HT1080 (cell line): ENCODE measurements around the gene AKAP13. TPM values are rescaled to one million over a fixed set of nuclear protein-coding genes. Genes with fewer than 3 reads are reported as not detected.

ENCODE experiments used
- DNase-seq: peaks from one replicate; pipeline ENCODE4 v3.0.0-alpha.2; 2015; ENCODE audit warnings: low read depth
- total RNA-seq: library from RNA; depleted of rRNA; stranded (reverse); fragments of >200 nt; shearing (Covaris generic); gene quantifications from 2 replicates; pipeline ENCODE4 v1.2.3, GENCODE V29; 2014

Gene AKAP13
- total RNA-seq, 1 experiment from 2014 or later: 29.7 TPM

DNA sequence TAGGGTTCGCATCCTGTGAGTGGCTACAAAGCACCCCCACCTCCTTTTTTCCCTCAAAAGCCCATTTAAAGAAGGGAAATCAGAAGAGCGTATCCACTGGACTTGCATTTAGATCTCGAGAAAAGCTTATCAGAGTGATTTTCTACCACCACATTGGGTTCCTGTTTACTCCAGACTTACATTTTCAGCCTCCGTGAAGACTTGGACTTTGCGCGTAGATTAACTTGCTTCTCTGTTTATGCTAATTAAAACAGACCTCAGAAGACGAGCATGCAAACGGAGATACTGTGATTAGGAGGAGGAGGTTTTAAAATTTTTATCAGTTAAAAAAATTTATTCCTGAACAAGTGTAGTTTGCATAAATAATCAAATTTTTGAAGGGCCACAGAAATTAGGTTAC, 115.7 kb downstream of the AKAP13 start:
- DNase-seq: no peak

- DNase-seq: no peak
These were observed 116.3 kb downstream of the AKAP13 start for GRCh38 chr15:85496551-85497171.

DNA sequence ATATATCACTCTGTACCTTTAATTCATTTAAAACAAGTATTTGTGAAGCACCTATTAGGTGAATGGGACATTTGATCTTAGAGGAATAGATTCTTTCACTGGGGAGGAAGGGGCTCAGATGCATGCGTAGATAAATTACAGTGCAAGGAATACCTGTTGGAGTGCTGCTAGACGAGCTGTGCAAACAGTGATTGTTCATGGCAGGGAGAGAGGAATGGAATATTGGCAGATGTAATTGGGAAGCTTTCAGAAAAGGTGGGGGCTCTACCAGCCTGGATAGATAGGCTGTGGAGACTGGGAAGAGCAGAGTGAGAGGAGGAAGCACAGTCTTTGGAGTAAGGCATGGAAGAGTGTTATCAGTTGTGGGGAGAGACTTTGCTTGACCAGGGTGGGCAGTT, 116.8 kb downstream of the AKAP13 start:
- no peak for DNase-seq

DNA sequence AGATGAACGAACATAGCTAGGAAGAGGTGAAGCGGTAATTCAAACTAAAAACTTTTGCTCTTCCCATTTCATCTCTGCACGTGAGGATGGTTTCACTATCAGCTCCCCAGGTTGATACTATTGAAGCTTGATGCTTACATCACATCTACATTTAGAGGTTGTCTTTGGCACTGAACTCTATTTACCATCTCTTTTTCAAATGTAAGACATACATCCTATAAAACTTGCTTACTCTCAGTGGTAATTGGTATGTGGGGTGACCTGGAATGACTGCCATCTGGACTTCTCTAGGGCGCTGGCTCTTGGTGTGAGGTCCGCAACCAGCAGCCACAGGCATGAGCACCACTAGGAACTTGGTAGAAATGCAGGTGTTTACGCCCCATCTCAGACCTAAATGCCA, 118.1 kb downstream of the AKAP13 start:
- no peak for DNase-seq

DNA sequence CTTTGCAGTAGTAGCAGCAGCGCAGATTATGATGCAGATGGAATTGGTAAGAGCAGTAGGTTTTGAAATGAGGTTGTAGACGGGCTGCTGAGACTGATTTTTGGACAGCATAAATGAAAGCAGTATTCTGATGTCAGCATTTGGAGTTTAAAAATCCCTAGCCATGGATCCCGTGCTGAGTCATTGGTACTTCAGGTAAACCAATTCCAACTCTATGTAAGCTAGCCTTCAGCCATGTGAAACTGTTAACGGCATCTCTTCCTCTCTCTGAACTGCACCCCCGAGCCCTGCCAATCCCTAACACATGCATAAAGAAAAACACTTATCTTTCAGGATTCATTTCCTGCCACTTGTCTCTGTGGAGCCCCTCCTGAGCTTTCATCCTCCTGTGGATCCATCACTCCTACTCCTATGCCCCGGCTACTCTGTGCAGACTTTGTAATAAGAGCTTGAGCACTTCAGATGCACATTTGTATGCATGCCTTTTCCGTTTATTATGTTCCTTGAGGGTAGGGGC, 119.0 kb downstream of the AKAP13 start:
- no peak for DNase-seq

GRCh38 chr15:85500060-85500708, 119.8 kb downstream of the AKAP13 start:
- no peak for DNase-seq

GRCh38 chr15:85500729-85501128, 120.3 kb downstream of the AKAP13 start:
- DNase-seq: no peak

DNA sequence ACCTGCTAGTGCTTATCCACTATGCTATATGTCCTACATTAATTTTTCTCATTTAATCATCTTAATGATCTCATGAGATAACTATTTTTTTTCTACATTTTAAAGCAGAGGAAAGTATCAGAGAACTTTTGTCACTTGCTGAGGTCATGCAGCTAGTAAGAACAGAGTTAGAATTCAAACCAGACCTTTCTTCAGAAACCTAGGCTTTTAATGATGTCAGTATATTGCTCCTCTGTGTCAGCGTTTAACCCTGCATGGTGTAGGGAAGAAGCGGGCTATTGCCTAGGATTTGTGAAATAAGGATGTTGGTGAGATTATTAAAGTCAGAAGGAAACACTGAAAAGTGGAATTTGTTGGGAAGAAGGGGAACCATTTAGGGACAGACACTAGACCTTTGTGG, 121.2 kb downstream of the AKAP13 start:
- DNase-seq: no peak

DNA sequence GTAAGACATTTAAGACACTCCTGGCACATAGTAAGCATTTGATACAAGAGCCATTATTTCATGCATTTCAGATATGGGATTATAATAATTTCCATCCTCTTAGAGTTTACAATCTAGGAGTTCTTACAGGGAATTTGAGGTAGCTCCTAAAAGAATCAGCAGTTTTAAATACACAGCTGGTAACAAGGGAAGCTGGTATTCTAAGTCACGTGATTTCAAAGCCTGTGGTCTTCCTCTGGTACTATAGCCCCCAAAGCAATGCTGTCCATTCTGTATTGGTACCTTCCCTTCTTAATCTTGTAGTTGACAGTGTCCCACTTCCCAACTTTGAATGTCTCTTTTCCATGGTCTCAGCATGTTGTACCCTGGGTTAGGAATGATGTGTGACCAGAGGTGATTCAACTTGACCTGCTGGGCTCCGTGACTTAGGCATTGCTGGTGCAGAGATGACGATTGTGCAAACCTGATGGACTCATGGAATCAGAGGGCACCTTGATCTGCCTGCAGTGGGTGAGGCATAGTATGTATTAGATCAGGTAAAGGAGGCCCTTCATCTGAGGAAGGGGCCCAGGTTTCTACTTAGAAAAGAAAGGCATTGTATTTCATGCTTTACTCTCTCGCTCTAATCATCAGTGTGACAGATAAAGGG, 122.9 kb downstream of the AKAP13 start:
- no peak for DNase-seq

DNA sequence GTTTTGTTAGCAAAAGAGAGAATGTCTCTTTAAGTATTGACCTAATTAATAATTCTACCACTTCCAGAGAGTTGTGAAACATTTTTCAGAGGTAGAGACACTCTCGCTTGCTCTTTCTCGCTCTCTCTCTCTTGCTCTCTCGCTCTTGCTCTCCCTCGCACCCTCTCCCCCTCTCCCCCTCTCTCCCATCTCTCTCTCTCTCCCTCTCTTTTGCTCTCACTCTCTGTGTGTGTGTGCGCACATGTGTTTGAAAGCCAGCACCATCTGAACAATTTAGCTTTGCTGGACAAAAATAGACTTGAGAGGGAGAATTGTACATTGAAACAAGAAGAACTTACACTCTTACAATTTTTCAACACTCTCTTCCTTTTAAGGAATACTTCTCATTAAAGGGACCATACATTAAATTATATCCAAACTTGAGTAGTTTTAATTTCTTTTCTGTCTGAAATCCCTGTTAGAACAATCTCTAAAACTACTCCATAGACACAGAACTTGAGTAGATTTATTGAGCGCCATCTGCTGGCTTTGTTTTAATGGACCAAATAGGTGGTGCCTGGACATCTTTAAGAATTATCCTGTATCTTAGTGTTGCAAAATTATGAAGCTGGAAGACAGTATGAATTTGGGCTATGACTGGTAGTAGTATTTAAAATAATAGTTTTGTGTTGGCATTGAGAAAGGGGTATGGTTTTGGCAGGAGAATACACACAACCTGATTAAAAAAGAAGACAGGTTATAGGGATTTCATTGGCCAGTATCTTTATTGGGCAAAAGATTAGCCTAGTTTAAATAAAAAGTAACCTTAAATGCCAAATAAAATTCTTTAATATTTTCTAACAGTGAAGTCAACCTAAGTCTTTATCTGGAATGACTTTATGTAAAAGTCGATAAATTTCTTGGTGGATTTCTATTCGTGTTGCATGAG, 124.6 kb downstream of the AKAP13 start:
- DNase-seq: peak; percentile 35

DNA sequence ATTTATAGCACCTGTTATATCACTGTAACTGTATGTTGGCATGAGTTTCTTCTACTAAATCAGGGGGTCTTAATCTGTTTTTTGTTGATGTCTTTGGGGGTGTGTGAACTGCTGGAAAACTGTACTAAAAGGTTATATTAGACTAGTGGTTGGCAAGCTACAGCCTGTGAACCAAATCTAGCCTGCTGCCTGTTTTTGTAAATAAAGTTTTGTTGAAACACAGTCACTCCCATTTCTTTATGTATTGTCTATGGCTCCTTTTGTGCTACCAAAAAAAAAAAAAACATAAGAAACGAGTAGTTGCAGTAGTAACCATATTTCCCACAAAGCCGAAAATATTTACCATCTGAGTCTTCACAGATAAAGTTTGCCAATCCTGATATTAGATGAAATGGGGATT, 126.7 kb downstream of the AKAP13 start:
- DNase-seq: no peak

DNA sequence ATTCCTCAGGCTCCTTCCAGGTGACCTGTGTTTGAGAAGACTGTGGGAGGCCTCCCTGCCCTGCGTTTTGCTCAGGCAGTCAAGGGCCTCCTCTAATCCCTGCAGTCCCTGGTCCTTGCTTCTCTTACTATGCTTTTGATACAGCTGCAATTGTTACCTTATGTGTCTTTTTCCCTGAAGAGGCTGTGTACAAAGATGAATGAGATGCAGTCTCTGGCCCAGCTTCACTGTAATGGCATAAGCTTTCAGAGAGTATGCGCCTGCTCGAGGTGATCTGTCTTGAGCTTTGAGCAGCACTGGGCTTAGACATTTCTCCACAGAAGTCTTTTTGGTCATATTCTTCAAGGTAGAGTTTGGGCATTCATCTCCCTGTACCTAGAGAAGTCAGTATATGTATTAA, 129.6 kb downstream of the AKAP13 start:
- DNase-seq: no peak

DNA sequence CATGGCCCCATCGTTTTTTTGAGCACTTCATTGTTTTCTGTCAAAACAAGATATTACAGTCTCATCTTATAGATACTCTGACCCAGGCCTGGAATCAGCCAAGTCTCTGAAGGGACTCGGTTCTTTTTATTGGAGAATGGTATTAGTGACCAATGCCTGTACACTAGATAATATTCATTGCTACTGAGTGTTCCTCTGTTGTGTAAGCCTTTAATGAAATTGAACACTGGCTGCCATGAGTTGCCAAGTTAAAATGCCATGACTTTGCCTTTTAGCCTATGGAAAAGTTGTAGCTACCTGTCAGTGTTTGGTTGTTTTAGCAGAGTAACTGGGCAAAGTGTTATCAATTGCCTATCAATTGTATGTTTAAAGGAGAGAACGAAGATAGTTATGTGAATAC, 134.0 kb downstream of the AKAP13 start:
- DNase-seq: no peak

DNA sequence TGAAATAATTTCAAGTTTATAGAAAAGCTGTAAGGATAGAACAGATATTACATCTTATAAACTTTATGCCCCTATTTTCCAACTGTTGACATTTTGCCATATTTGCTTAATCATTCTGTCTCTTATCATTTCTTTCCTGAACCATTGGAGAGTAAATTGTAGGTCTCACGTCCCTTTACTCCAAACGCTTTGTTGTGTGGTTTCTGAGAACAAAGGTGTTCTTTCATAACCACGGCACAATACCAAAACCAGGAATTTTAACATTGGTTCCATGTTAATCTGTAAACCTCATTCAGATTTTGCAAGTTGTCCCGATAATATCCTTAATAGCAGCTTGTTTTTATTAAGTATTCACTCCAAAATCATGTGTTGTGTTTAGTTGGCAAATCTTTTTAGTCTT, 134.8 kb downstream of the AKAP13 start:
- peak; percentile 74 for DNase-seq

GRCh38 chr15:85517086-85517485, 136.7 kb downstream of the AKAP13 start:
- DNase-seq: no peak

- DNase-seq: no peak
These were observed 138.8 kb downstream of the AKAP13 start for GRCh38 chr15:85518979-85519761.

GRCh38 chr15:85520650-85521049, 140.2 kb downstream of the AKAP13 start:
- no peak for DNase-seq

GRCh38 chr15:85523530-85523929, 143.1 kb downstream of the AKAP13 start:
- no peak for DNase-seq

- no peak for DNase-seq
These were observed 145.4 kb downstream of the AKAP13 start for GRCh38 chr15:85525755-85526154.

GRCh38 chr15:85527895-85528294, 147.5 kb downstream of the AKAP13 start:
- DNase-seq: peak; percentile 81

GRCh38 chr15:85530079-85530478, 149.7 kb downstream of the AKAP13 start:
- DNase-seq: no peak
